NCI-H345 treated with DMSO at 0.1 percent for 48 hours (cell line): ENCODE data around the gene TPPP3.

Experiments used
- DNase-seq: peaks from one replicate; lab custom pipeline; 2025; ENCODE audit not compliant: unreplicated experiment; lab: John Stamatoyannopoulos, UW

Gene TPPP3

GRCh38 chr16:67346341-67346740 is 47.0 kb downstream of the TPPP3 start:
- DNase-seq, result no peak

- no peak for DNase-seq
Measured at GRCh38 chr16:67345401-67345800, 47.9 kb downstream of the TPPP3 start.

DNA sequence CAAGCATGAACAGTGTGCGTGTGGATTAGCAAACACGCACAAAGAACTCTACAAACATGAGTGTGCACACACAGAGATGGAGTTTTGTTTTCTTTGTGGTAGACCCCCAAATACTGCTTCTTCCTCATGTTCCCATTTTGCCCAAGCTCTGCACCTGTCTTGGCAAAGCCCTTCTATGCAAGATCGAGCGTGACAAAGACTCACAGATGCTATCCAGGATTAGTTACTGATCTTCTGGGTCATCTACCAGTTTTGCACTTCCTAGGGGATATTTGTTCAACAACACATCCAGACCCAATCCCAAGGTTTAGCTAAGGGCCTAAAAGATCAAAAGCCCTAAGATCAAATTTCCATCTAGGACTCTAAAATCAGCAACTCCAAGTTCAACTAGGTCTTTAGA is 50.7 kb downstream of the TPPP3 start:
- DNase-seq, result no peak

GRCh38 chr16:67341250-67341649 is 52.0 kb downstream of the TPPP3 start:
- no peak for DNase-seq
